Measurements from ENCODE around the gene TRIM16.
"Not testable (repeated sequence)": the region's sequence is repeated elsewhere in the genome, so short reads cannot be mapped to it uniquely, and the experiment has no call there.

DNA sequence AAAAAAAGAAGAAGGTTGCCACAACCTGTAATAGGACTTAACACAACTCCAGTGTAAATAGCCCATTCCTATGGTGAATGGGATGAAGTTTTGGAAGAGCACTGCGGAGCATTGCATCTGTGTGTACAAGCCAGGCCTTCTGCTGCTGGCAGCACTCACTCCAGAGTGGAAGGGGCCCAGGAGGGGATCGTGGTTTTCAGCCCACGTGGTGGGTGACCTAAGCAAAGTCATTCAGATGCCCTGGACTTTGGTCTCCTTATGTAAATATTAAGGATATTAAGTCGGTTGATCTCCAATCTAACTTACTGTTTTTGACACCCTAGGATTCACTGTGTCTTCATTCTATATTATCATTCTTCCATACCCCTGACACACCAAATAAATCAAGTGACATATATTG lies 67.3 kb downstream of the TRIM16 start:
- TF ChIP-seq POLR2A (IDR thresholded peaks at IDR 0.05; ENCODE audit: low read length); MYC (IDR thresholded peaks at IDR 0.05; ENCODE audit: borderline replicate concordance, low read length); MAFK (IDR thresholded peaks at IDR 0.05; ENCODE audit: partially characterized antibody): not testable (repeated sequence)

All from A549 (cell line).